Endothelial cell of coronary artery (primary cell): ENCODE results near the gene OTOP3. TPM values are rescaled to one million over a fixed set of nuclear protein-coding genes. Genes with fewer than 3 reads are reported as not detected.

Experiments used
- total RNA-seq: library from RNA; depleted of rRNA; stranded (reverse); fragments of >200 nt; gene quantifications from 2 replicates; pipeline ENCODE4 v1.2.3, GENCODE V29; 2014

OTOP3 gene
- total RNA-seq = not detected in 2 replicates

GRCh38 chr17:74935585-74936469 lies at the start of gene OTOP3:
TSS of gene OTOP3 (plus strand) at chr17:74935898. CDS start at chr17:74935922, 24 bp downstream.

GRCh38 chr17:74892974-74893911 lies 42.5 kb upstream of the OTOP3 start, which contains the start of gene FADS6:
TSS of gene FADS6 (minus strand) at chr17:74893633. CDS start at chr17:74893595, 38 bp downstream.

GRCh38 chr17:74922694-74923537 lies 12.8 kb upstream of the OTOP3 start, which contains the start of gene USH1G:
TSS of gene USH1G (minus strand) at chr17:74923255. CDS start at chr17:74923073, 182 bp downstream.

GRCh38 chr17:74924250-74924948 lies 11.3 kb upstream of the OTOP3 start, which contains the start of gene OTOP2:
TSS of gene OTOP2 (plus strand) at chr17:74924273. CDS start at chr17:74924633, 360 bp downstream.

GRCh38 chr17:74972107-74972972 lies 36.6 kb downstream of the OTOP3 start, which contains the start of gene HID1:
TSS of gene HID1 (minus strand) at chr17:74972759. CDS start at chr17:74972656, 103 bp downstream.

GRCh38 chr17:74987418-74987908 lies 51.8 kb downstream of the OTOP3 start, which contains the start of gene CDR2L:
TSS of gene CDR2L (plus strand) at chr17:74987632. CDS start at chr17:74988044, 412 bp downstream.

Other genes starting within 250 kb of the OTOP3 start
- not detected in 2 replicates for gene CD300LF, start 223.0 kb upstream of the OTOP3 start, total RNA-seq
- 0.19 and 0.27 TPM in 2 replicates for gene RAB37, start 198.6 kb upstream of the OTOP3 start, total RNA-seq
- gene NHERF1, start 187.3 kb upstream of the OTOP3 start, total RNA-seq = 6.7 and 8.2 TPM in 2 replicates
- gene NAT9, start 159.6 kb upstream of the OTOP3 start, total RNA-seq = 27.5 and 37.6 TPM in 2 replicates
- 0.09 and 0.19 TPM in 2 replicates for gene GRIN2C, start 76.0 kb upstream of the OTOP3 start, total RNA-seq
- gene FDXR, start 62.9 kb upstream of the OTOP3 start, total RNA-seq = 38.9 and 64.7 TPM in 2 replicates
- not detected in 2 replicates for gene FADS6, start 42.3 kb upstream of the OTOP3 start, total RNA-seq
- gene USH1G, start 12.6 kb upstream of the OTOP3 start, total RNA-seq = not detected in 2 replicates
- gene OTOP2, start 11.6 kb upstream of the OTOP3 start, total RNA-seq = not detected in 2 replicates
- 8.3 and 11.5 TPM in 2 replicates for gene HID1, start 36.9 kb downstream of the OTOP3 start, total RNA-seq
- 13.1 and 18.7 TPM in 2 replicates for gene CDR2L, start 51.7 kb downstream of the OTOP3 start, total RNA-seq
- 31.3 and 40.7 TPM in 2 replicates for gene MRPL58, start 76.8 kb downstream of the OTOP3 start, total RNA-seq
- 220 and 246 TPM in 2 replicates for gene ATP5PD, start 111.1 kb downstream of the OTOP3 start, total RNA-seq
- gene KCTD2, start 111.3 kb downstream of the OTOP3 start, total RNA-seq = 11.2 and 12.1 TPM in 2 replicates
- 5.8 and 8.1 TPM in 2 replicates for gene SLC16A5, start 152.1 kb downstream of the OTOP3 start, total RNA-seq
- 2.4 and 3.9 TPM in 2 replicates for gene ARMC7, start 174.1 kb downstream of the OTOP3 start, total RNA-seq
- 11.3 and 23.4 TPM in 2 replicates for gene NT5C, start 195.8 kb downstream of the OTOP3 start, total RNA-seq
- 126 and 201 TPM in 2 replicates for gene JPT1, start 218.6 kb downstream of the OTOP3 start, total RNA-seq
- 153 TPM in 2 replicates for gene SUMO2, start 247.1 kb downstream of the OTOP3 start, total RNA-seq